Suprapubic skin (tissue), 4 donors: Measurements from ENCODE around the gene ERN2. TPM values are rescaled to one million over a fixed set of nuclear protein-coding genes. Genes with fewer than 3 reads are reported as not detected.

ENCODE experiments used
- DNase-seq, 2 donors: peaks; one replicate each; pipeline ENCODE4 v3.0.0-alpha.2; 2019; ENCODE audit warnings: low spot score in 2 of 2
- H3K27ac ChIP-seq: fragments of 200-600 bp; sonication (generic); one replicate; pipeline ENCODE4 v1.5.1; 2019
- H3K27me3 ChIP-seq: fragments of 200-600 bp; sonication (generic); one replicate; pipeline ENCODE4 v1.5.1; 2019
- H3K36me3 ChIP-seq: fragments of 200-600 bp; sonication (generic); one replicate; pipeline ENCODE4 v1.5.1; 2019
- H3K4me1 ChIP-seq: fragments of 200-600 bp; sonication (generic); one replicate; pipeline ENCODE4 v1.5.1; 2019
- H3K4me3 ChIP-seq: fragments of 200-600 bp; sonication (generic); one replicate; pipeline ENCODE4 v1.5.1; 2019; ENCODE audit warnings: mild to moderate bottlenecking
- H3K9me3 ChIP-seq: fragments of 200-600 bp; sonication (generic); one replicate; pipeline ENCODE4 v1.5.1; 2019
- CTCF ChIP-seq, 2 donors: fragments of 200-600 bp in 1 of 2; fragments of 450-650 bp in 1 of 2; sonication (generic) in 1 of 2; IDR thresholded peaks; one replicate each; pipeline ENCODE4 v1.5.1; 2016 to 2019; ENCODE audit warnings: antibody characterized with exemption in 2 of 2, mild to moderate bottlenecking in 1 of 2, moderate library complexity in 1 of 2
- EP300 ChIP-seq: sonication (generic); formaldehyde crosslinking; IDR thresholded peaks from one replicate; pipeline ENCODE4 v1.6.1; 2017; ENCODE audit warnings: antibody characterized with exemption
- POLR2A ChIP-seq, 2 donors: fragments of 450-650 bp; IDR thresholded peaks; one replicate each; pipeline ENCODE4 v1.6.1; 2017; ENCODE audit warnings: antibody characterized with exemption in 2 of 2, mild to moderate bottlenecking in 2 of 2, moderate library complexity in 2 of 2
- POLR2AphosphoS5 ChIP-seq, 3 donors: sonication (generic); formaldehyde crosslinking; IDR thresholded peaks; one replicate each; pipeline ENCODE4 v1.6.1; 2017; ENCODE audit warnings: antibody characterized with exemption in 3 of 3
- WGBS: methylation state at CpG from one replicate; pipeline ENCODE4 v1.1.5; 2018; 5-methylcytosine and 5-hydroxymethylcytosine counted together
- total RNA-seq, 4 donors: library from RNA; depleted of rRNA; stranded (reverse); fragments of >200 nt; gene quantifications; one replicate each; pipeline ENCODE4 v1.1.0, GENCODE V29; 2016

Gene ERN2
- total RNA-seq, 4 donors from 2014 or later = 0.32 to 2.8 (median 0.79) TPM

GRCh38 chr16:23676924-23677480, 36.0 kb downstream of the ERN2 start:
- DNase-seq = no peak

GRCh38 chr16:23673971-23674614, 38.9 kb downstream of the ERN2 start:
- no peak for DNase-seq
- Histone ChIP-seq H3K36me3 (peaks cover 26% of the 10 kb centered on the region), H3K27me3 (no peaks in the 10 kb centered on the region), H3K27ac (no peak overlapping the region), H3K9me3 (no peaks in the 10 kb centered on the region), H3K4me1 (peaks cover 11% of the 10 kb centered on the region), H3K4me3 (no peak overlapping the region)
- 79% methylated on average over 8 of the region's 8 CpGs for WGBS
- TF ChIP-seq POLR2AphosphoS5 (IDR thresholded peaks at IDR 0.05) = no peak
- TF ChIP-seq EP300 = no peak
- no peak for TF ChIP-seq POLR2A (IDR thresholded peaks at IDR 0.05)
- no peak for TF ChIP-seq CTCF (IDR thresholded peaks at IDR 0.05)

More at GRCh38 chr16:23676924-23677480, 36.0 kb downstream of the ERN2 start:
- no peaks in the 10 kb centered on the region for H3K36me3 ChIP-seq
- H3K27ac ChIP-seq = no peak overlapping the region
- H3K4me1 ChIP-seq = peaks cover 18% of the 10 kb centered on the region
- 85% methylated on average over 2 of the region's 2 CpGs for WGBS
- H3K4me3 ChIP-seq = no peak overlapping the region
- H3K9me3 ChIP-seq = no peaks in the 10 kb centered on the region
- TF ChIP-seq EP300 (no peak), POLR2A (IDR thresholded peaks at IDR 0.05) (no peak), CTCF (IDR thresholded peaks at IDR 0.05) (no peak), POLR2AphosphoS5 (IDR thresholded peaks at IDR 0.05) (no peak)
- no peaks in the 10 kb centered on the region for H3K27me3 ChIP-seq

GRCh38 chr16:23670137-23670776, 42.8 kb downstream of the ERN2 start:
- Histone ChIP-seq H3K27ac (no peak overlapping the region), H3K27me3 (no peaks in the 10 kb centered on the region), H3K9me3 (no peaks in the 10 kb centered on the region), H3K4me1 (no peaks in the 10 kb centered on the region), H3K36me3 (peaks cover 64% of the 10 kb centered on the region), H3K4me3 (no peak overlapping the region)
- no peak for DNase-seq
- WGBS = 87% methylated on average over 4 of the region's 4 CpGs
- no peak for TF ChIP-seq POLR2A (IDR thresholded peaks at IDR 0.05)
- TF ChIP-seq EP300 = no peak
- no peak for TF ChIP-seq CTCF (IDR thresholded peaks at IDR 0.05)
- TF ChIP-seq POLR2AphosphoS5 (IDR thresholded peaks at IDR 0.05) = no peak

GRCh38 chr16:23668873-23669272, 44.1 kb downstream of the ERN2 start:
- H3K27ac ChIP-seq = no peak overlapping the region
- TF ChIP-seq POLR2AphosphoS5 (IDR thresholded peaks at IDR 0.05) = no peak
- no peak for TF ChIP-seq EP300
- TF ChIP-seq CTCF (IDR thresholded peaks at IDR 0.05) = no peak
- no peak for TF ChIP-seq POLR2A (IDR thresholded peaks at IDR 0.05)
- H3K36me3 ChIP-seq = peaks cover 78% of the 10 kb centered on the region
- H3K9me3 ChIP-seq = no peaks in the 10 kb centered on the region
- H3K4me3 ChIP-seq = no peak overlapping the region
- 91% methylated on average over 4 of the region's 4 CpGs for WGBS
- no peak for DNase-seq
- H3K27me3 ChIP-seq = no peaks in the 10 kb centered on the region
- no peaks in the 10 kb centered on the region for H3K4me1 ChIP-seq

GRCh38 chr16:23668225-23668624, 44.8 kb downstream of the ERN2 start:
- Histone ChIP-seq H3K36me3 (peaks cover 85% of the 10 kb centered on the region), H3K27me3 (no peaks in the 10 kb centered on the region), H3K27ac (no peak overlapping the region), H3K4me3 (no peak overlapping the region), H3K9me3 (no peaks in the 10 kb centered on the region), H3K4me1 (no peaks in the 10 kb centered on the region)
- DNase-seq = no peak
- TF ChIP-seq POLR2AphosphoS5 (IDR thresholded peaks at IDR 0.05) (no peak), CTCF (IDR thresholded peaks at IDR 0.05) (no peak), POLR2A (IDR thresholded peaks at IDR 0.05) (no peak), EP300 (no peak)
- WGBS = 89% methylated on average over 1 of the region's 1 CpG
